Measurements from ENCODE around the gene DUSP5.
A peak's percentile ranks its signal among the peaks of the same experiment; 100 is the strongest.
"Not testable (repeated sequence)": the region's sequence is repeated elsewhere in the genome, so short reads cannot be mapped to it uniquely, and the experiment has no call there.

Gene DUSP5

GRCh38 chr10:110497438-110498086 is at the start of gene DUSP5:
Gene DUSP5 (plus strand): TSS chr10:110497907. CDS start chr10:110498122, 215 bp downstream.
- peak; percentile 85 for FAIRE-seq

DNA sequence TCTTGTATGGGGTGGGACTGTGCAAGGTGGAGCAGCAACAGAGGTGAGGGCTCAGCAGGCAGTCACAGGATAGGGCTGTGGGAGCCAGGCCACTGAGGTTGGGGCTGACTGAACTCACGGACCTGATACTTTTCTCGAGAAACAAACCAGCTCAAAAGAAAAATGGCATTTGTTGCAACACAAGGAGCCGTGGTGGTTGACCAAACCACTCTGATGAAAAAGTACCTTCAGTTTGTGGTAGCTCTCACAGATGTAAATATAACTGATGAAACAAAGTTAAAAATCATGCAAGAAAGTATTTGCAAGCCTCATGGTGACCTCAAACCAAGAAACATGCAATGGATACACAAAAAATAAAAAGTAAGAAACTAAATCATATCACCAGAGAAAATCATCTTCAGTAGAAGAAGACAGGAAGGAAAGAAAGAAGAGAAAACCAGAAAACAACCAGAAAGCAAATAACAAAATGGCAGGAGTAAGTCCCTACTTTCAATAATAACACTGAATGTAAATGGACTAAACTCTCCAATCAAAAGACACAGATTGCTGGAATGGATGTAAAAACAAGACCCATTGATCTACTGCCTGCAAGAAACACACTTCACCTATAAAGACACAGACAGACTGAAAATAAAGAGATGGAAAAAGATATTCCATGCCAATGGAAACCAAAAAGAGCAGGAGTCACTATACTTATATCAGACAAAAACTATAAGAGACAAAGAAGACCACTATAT is 48.9 kb upstream of the DUSP5 start:
- no peak for FAIRE-seq
- no peak for DNase-seq (ENCODE audit: extremely low spot score, insufficient read length, low read depth)

More at GRCh38 chr10:110497438-110498086, at the start of gene DUSP5:
- DNase-seq (ENCODE audit: extremely low spot score, insufficient read length, low read depth), result peak; percentile 86

GRCh38 chr10:110455446-110455845 is 42.3 kb upstream of the DUSP5 start:
- DNase-seq (ENCODE audit: extremely low spot score, insufficient read length, low read depth) (no peak), FAIRE-seq (no peak)

GRCh38 chr10:110456046-110456445 is 41.7 kb upstream of the DUSP5 start:
- no peak for DNase-seq (ENCODE audit: extremely low spot score, insufficient read length, low read depth)
- FAIRE-seq, result peak; percentile 41

DNA sequence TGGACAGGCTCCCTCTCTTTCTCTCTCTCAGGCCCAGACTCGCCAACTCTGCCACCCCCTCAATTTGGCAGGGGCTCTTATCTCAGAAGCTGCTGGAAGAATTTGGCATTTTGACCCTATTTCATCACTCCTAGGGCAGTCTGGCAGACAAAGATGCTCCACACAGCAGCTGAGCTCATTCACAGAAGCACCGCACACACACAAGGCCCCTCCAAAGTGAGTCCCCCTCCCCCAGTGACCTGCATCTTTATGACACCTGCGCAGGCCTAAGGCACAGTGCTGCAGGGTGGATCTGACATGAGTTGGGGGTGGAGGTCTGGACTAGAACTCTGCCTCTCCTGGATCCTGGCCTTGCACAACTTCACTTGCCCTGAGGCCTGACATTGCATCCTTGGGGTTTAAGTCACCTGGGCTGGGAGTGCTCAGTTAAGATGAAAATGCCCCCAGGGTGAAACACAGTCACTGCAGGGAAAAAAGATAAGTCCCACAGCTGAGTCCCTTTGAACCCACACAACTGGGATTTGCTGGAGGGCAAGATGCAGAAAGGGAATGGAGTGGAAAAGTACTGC is 41.1 kb upstream of the DUSP5 start:
- no peak for FAIRE-seq

DNA sequence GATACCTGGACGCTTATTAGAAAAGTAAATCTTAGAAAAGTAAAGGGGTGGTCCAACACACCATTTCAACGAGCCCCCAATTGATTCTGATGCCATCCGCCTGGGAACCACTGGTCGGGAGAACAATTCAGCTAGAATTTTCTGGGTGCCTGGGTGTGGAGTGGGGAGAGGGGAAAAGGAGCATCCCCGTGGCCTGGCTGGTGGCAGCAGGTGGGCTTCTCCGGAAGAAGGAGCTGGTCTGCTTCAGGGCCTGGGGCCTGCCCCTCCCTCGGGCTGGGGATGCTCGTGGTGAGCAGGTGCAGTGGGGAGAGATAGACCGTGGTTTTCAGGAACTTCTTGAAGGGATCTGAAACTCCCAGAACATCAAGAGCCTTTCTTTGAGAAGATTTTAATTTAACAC is 39.9 kb upstream of the DUSP5 start:
- DNase-seq (ENCODE audit: extremely low spot score, insufficient read length, low read depth) (no peak), FAIRE-seq (no peak)

More for the DNA sequence above, 41.1 kb upstream of the DUSP5 start:
- DNase-seq (ENCODE audit: extremely low spot score, insufficient read length, low read depth), result no peak

- DNase-seq (ENCODE audit: extremely low spot score, insufficient read length, low read depth) (no peak), FAIRE-seq (peak; percentile 18)
Measured at GRCh38 chr10:110458266-110458920, 39.3 kb upstream of the DUSP5 start.

- FAIRE-seq (no peak), DNase-seq (ENCODE audit: extremely low spot score, insufficient read length, low read depth) (no peak)
Measured at GRCh38 chr10:110459600-110459999, 38.1 kb upstream of the DUSP5 start.

GRCh38 chr10:110460111-110460809 is 37.4 kb upstream of the DUSP5 start:
- FAIRE-seq (no peak), DNase-seq (ENCODE audit: extremely low spot score, insufficient read length, low read depth) (no peak)

GRCh38 chr10:110461088-110461487 is 36.6 kb upstream of the DUSP5 start:
- no peak for FAIRE-seq
- DNase-seq (ENCODE audit: extremely low spot score, insufficient read length, low read depth), result no peak

- no peak for FAIRE-seq
- DNase-seq (ENCODE audit: extremely low spot score, insufficient read length, low read depth), result no peak
Measured at GRCh38 chr10:110461530-110461929, 36.2 kb upstream of the DUSP5 start.

GRCh38 chr10:110462166-110463095 is 35.3 kb upstream of the DUSP5 start:
- FAIRE-seq, result no peak
- no peak for DNase-seq (ENCODE audit: extremely low spot score, insufficient read length, low read depth)

DNA sequence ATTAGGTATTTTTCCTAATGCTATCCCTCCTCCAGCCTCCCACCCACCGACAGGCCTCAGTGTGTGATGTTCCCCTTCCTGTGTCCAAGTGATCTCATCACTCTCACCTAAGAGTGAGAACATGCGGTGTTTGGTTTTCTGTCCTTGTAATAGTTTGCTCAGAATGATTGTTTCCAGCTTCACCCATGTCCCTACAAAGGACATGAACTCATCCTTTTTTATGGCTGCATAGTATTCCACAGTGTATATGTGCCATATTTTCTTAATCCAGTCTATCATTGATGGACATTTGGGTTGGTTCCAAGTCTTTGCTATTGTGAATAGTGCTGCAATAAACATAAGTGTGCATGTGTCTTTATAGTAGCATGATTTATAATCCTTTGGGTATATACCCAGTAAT is 29.4 kb upstream of the DUSP5 start:
- not testable (repeated sequence) for DNase-seq (ENCODE audit: extremely low spot score, insufficient read length, low read depth); FAIRE-seq

DNA sequence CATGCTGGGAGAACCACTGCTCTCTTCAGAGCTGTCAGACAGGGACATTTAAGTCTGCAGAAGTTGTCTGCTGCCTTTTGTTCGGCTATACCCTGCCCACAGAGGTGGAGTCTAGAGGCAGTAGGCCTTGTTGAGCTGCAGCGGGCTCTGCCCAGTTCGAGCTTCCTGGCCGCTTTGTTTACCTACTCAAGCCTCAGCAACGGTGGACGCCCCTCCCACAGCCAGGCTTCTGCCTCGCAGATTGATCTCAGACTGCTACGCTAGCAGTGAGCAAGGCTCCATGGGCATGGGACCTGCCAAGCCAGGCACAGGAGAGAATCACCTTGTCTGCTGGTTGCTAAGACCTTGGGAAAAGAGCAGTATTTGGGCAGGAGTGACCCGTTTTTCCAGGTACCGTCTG is 27.2 kb upstream of the DUSP5 start:
- FAIRE-seq; DNase-seq (ENCODE audit: extremely low spot score, insufficient read length, low read depth): not testable (repeated sequence)

DNA sequence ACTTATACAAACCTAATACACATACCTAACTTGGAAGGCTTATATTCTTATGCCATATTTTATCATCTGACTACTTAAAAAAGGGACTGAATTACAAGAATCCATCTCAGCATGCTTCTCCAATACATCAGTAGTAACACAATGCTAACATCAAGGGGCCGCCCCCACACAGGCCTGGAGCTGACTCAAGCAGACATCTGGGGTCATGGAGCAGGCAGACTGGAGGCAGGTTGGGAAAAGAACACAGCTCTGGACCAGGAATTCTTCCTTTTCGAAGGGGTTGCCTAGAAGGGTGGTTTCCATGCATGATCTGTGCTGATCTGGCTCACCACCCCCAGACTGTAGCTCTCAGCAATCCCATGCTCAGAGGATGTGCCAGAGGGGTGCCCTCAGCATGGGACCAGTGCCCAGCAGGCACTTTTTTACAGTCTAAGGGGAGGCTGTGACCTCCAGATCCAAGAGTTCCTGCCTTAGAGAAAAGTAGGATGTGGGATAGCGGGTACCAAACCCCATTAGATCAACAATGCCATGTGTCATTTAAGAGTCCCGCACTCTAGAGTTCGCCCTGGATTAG is 26.1 kb upstream of the DUSP5 start:
- FAIRE-seq (no peak), DNase-seq (ENCODE audit: extremely low spot score, insufficient read length, low read depth) (no peak)

- FAIRE-seq (no peak), DNase-seq (ENCODE audit: extremely low spot score, insufficient read length, low read depth) (no peak)
Measured at GRCh38 chr10:110474017-110474416, 23.7 kb upstream of the DUSP5 start.

- DNase-seq (ENCODE audit: extremely low spot score, insufficient read length, low read depth) (no peak), FAIRE-seq (peak; percentile 12)
Measured at GRCh38 chr10:110474826-110475225, 22.9 kb upstream of the DUSP5 start.

DNA sequence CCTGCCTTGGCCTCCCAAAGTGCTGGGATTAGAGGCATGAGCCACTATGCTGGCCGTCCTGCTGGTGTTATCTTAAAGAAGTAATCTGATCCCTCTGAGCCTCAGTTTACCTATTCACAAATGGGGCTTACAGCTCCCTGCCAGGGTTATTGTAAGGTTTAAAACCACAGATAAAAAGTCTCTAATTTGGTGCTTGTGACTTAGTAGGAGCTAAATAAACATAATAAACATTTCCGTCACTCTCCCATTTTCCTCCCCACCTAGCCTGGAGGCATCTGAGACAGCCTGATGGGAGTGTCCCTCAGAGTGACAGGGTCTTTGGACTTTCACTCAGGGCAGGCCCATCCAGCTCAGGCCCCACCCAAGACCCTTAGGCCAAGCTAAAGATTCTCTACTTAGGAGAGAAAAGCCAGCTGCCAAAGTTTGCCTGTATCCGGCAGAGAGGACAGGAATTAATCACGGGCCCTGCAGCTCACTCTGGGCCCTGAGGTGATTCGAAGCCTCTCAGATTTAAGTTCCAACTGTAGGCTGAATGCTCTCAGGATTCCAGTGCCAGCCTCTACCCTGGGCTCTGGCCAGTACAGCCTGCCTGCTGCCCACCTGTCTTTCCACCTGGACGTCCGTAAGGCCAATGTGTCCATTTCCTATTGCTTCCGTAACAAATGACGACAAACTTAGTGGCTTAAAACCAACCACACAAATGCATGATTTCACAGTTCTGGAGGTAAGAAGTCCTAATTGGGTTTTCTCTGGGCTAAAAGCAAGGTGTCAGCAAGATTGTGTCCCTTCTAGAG is 21.8 kb upstream of the DUSP5 start:
- FAIRE-seq (no peak), DNase-seq (ENCODE audit: extremely low spot score, insufficient read length, low read depth) (no peak)
